Muscle layer of colon (tissue), 2 donors: ENCODE results near the gene TMEM8B.
"Not testable (repeated sequence)": the region's sequence is repeated elsewhere in the genome, so short reads cannot be mapped to it uniquely, and the experiment has no call there.

Experiments used
- H3K27ac ChIP-seq: one replicate; pipeline ENCODE4 v1.7.0; 2013; ENCODE audit warnings: low read depth, mild to moderate bottlenecking, low read length, moderate library complexity
- H3K27me3 ChIP-seq, 2 donors: one replicate each; pipeline ENCODE4 v1.7.0; 2013; ENCODE audit warnings: low read length in 2 of 2, mild to moderate bottlenecking in 2 of 2; ENCODE audit not compliant: insufficient read depth in 2 of 2, control insufficient read depth in 1 of 2
- H3K36me3 ChIP-seq: one replicate; pipeline ENCODE4 v1.7.0; 2013; ENCODE audit warnings: mild to moderate bottlenecking, low read length; ENCODE audit not compliant: insufficient read depth
- H3K4me1 ChIP-seq: one replicate; pipeline ENCODE4 v1.7.0; 2013; ENCODE audit warnings: mild to moderate bottlenecking, low read length; ENCODE audit not compliant: insufficient read depth
- H3K4me3 ChIP-seq, 2 donors: one replicate each; pipeline ENCODE4 v1.7.0; 2013; ENCODE audit warnings: low read length in 2 of 2, low read depth in 1 of 2, mild to moderate bottlenecking in 1 of 2, moderate library complexity in 1 of 2
- H3K9ac ChIP-seq: one replicate; pipeline ENCODE4 v1.7.0; 2013; ENCODE audit warnings: low read length
- H3K9me3 ChIP-seq: one replicate; pipeline ENCODE4 v1.7.0; 2013; ENCODE audit warnings: mild to moderate bottlenecking, low read length
- donor health status: abdominal sarcoma.
- donor health status: Adenocarcinoma of cecum.

The TMEM8B gene

GRCh38 chr9:35872505-35872904, 43.5 kb downstream of the TMEM8B start:
- Histone ChIP-seq H3K27me3 (peaks cover 0 to 14% of the 10 kb centered on the region in 2 donors), H3K4me1 (no peaks in the 10 kb centered on the region), H3K36me3 (no peaks in the 10 kb centered on the region), H3K9ac (no peak overlapping the region), H3K27ac (no peak overlapping the region), H3K4me3 (no peak overlapping the region), H3K9me3 (peaks cover under 1% of the 10 kb centered on the region)

GRCh38 chr9:35882263-35882848, 53.3 kb downstream of the TMEM8B start:
- Histone ChIP-seq H3K9ac (no peak overlapping the region), H3K4me3 (no peak overlapping the region), H3K27me3 (no peaks in the 10 kb centered on the region), H3K27ac (no peak overlapping the region), H3K36me3 (no peaks in the 10 kb centered on the region), H3K9me3 (peaks cover 4% of the 10 kb centered on the region), H3K4me1 (no peaks in the 10 kb centered on the region)

- H3K27ac ChIP-seq, result no peak overlapping the region
- H3K4me3 ChIP-seq, result no peak overlapping the region
- H3K4me1 ChIP-seq, result no peaks in the 10 kb centered on the region
- no peak overlapping the region for H3K9ac ChIP-seq
- H3K9me3 ChIP-seq, result no peaks in the 10 kb centered on the region
- H3K36me3 ChIP-seq, result no peaks in the 10 kb centered on the region
- no peaks in the 10 kb centered on the region for H3K27me3 ChIP-seq
Measured at GRCh38 chr9:35882996-35883395, 54.0 kb downstream of the TMEM8B start.

- H3K9ac ChIP-seq, H3K36me3 ChIP-seq, H3K9me3 ChIP-seq, H3K4me3 ChIP-seq, H3K4me1 ChIP-seq, H3K27me3 ChIP-seq, H3K27ac ChIP-seq: not testable (repeated sequence)
Measured at GRCh38 chr9:35884908-35885307, 55.9 kb downstream of the TMEM8B start.

GRCh38 chr9:35891646-35892045, 62.6 kb downstream of the TMEM8B start:
- H3K4me3 ChIP-seq, result no peak overlapping the region
- no peaks in the 10 kb centered on the region for H3K36me3 ChIP-seq
- no peaks in the 10 kb centered on the region for H3K4me1 ChIP-seq
- H3K27ac ChIP-seq, result no peak overlapping the region
- H3K9me3 ChIP-seq, result no peaks in the 10 kb centered on the region
- no peak overlapping the region for H3K9ac ChIP-seq
- no peaks in the 10 kb centered on the region for H3K27me3 ChIP-seq

- no peak overlapping the region for H3K4me3 ChIP-seq
- H3K27me3 ChIP-seq, result no peaks in the 10 kb centered on the region
- no peaks in the 10 kb centered on the region for H3K4me1 ChIP-seq
Measured at GRCh38 chr9:35892051-35892450, 63.0 kb downstream of the TMEM8B start.

GRCh38 chr9:35896570-35896969, 67.5 kb downstream of the TMEM8B start:
- Histone ChIP-seq H3K27me3 (no peaks in the 10 kb centered on the region), H3K9ac (no peak overlapping the region), H3K36me3 (no peaks in the 10 kb centered on the region), H3K4me1 (no peaks in the 10 kb centered on the region), H3K4me3 (no peak overlapping the region), H3K9me3 (no peaks in the 10 kb centered on the region), H3K27ac (no peak overlapping the region)

More at GRCh38 chr9:35892051-35892450, 63.0 kb downstream of the TMEM8B start:
- Histone ChIP-seq H3K27ac (no peak overlapping the region), H3K9me3 (no peaks in the 10 kb centered on the region), H3K36me3 (no peaks in the 10 kb centered on the region), H3K9ac (no peak overlapping the region)

- not testable (repeated sequence) for H3K4me3 ChIP-seq, H3K27ac ChIP-seq, H3K4me1 ChIP-seq, H3K36me3 ChIP-seq, H3K9ac ChIP-seq, H3K9me3 ChIP-seq, H3K27me3 ChIP-seq
Measured at GRCh38 chr9:35897376-35898099, 68.5 kb downstream of the TMEM8B start.

GRCh38 chr9:35898337-35898736, 69.3 kb downstream of the TMEM8B start:
- no peaks in the 10 kb centered on the region for H3K9me3 ChIP-seq
- H3K27ac ChIP-seq, result no peak overlapping the region
- H3K36me3 ChIP-seq, result no peaks in the 10 kb centered on the region
- no peaks in the 10 kb centered on the region for H3K27me3 ChIP-seq
- no peak overlapping the region for H3K9ac ChIP-seq
- no peaks in the 10 kb centered on the region for H3K4me1 ChIP-seq
- H3K4me3 ChIP-seq, result no peak overlapping the region

GRCh38 chr9:35899021-35899420, 70.0 kb downstream of the TMEM8B start:
- Histone ChIP-seq H3K4me3 (no peak overlapping the region), H3K36me3 (no peaks in the 10 kb centered on the region), H3K9ac (no peak overlapping the region), H3K9me3 (no peaks in the 10 kb centered on the region), H3K27me3 (no peaks in the 10 kb centered on the region), H3K27ac (no peak overlapping the region), H3K4me1 (no peaks in the 10 kb centered on the region)

- no peaks in the 10 kb centered on the region for H3K36me3 ChIP-seq
- H3K9me3 ChIP-seq, result no peaks in the 10 kb centered on the region
- H3K27ac ChIP-seq, result no peak overlapping the region
- no peak overlapping the region for H3K9ac ChIP-seq
- H3K4me1 ChIP-seq, result peaks cover 35% of the 10 kb centered on the region
- H3K27me3 ChIP-seq, result no peaks in the 10 kb centered on the region
- no peak overlapping the region for H3K4me3 ChIP-seq
Measured at GRCh38 chr9:35903049-35903448, 74.0 kb downstream of the TMEM8B start.

- H3K27ac ChIP-seq, result peak overlapping the region; percentile 43
- H3K4me1 ChIP-seq, result peaks cover 48% of the 10 kb centered on the region
- H3K36me3 ChIP-seq, result no peaks in the 10 kb centered on the region
- no peaks in the 10 kb centered on the region for H3K9me3 ChIP-seq
- no peak overlapping the region for H3K9ac ChIP-seq
- no peaks in the 10 kb centered on the region for H3K27me3 ChIP-seq
- no peak overlapping the region for H3K4me3 ChIP-seq
Measured at GRCh38 chr9:35904338-35904737, 75.3 kb downstream of the TMEM8B start.
